Renal cortical epithelial cell (primary cell): ENCODE data around the gene SLC22A17. TPM values are rescaled to one million over a fixed set of nuclear protein-coding genes. Genes with fewer than 3 reads are reported as not detected.
"Not testable (repeated sequence)": the region's sequence is repeated elsewhere in the genome, so short reads cannot be mapped to it uniquely, and the experiment has no call there.

Experiments
- DNase-seq: peaks from one replicate; pipeline ENCODE4 v3.0.0-alpha.2; 2011; ENCODE audit warnings: low read depth
- total RNA-seq: library from RNA; depleted of rRNA; stranded (reverse); fragments of >200 nt; gene quantifications from 2 replicates; pipeline ENCODE4 v1.2.3, GENCODE V29; 2014

The SLC22A17 gene
- 1.2 and 33.0 TPM in 2 replicates for total RNA-seq

DNA sequence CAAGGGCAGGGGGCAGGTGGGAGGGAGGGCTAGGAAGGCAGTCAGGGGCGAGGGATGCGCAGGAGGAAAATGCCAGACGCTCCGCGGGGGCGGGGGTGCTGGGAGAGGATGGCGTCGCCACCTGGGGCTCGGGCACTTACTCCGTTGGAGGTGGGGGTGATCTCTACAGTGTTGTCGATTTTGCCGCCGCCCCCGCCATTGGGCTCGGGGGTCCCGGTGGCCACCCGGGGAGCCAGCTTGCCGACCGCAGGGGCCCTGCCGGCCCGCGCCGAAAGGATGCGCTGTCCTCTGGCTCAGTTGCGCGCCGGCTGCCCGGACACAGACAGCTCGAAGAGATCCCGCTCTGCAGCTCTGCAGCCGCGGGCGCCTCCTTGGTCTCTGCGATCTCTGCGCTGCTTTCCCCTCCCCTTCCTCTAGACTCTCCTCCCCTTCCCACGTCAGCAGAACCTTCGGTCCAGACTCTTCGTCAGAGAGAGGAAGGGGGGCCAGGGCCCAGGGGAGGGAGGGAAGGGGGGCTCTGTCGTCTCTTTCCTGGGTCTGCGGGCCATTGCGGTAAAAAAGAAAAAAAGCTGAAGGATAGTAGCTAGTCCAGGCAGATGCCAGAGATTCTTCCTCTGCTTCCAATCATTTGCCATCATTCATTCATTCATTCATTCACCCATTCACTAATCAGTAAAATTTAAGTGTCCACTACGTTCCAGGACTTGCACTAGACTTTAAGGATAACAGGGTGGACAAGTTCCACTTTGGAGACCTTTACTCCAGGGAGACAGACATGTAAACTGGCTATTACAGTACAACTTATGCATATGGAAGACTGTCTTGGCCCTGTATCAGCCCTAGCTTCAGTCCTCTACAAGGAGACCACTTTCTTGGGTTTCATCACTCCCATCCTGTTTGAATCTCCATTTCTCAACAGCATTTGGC, at the start of gene SLC22A17:
TSS of gene SLC22A17 (minus strand) at position 382 of the 927 bp plus-strand sequence.
- DNase-seq: peak; percentile 56

DNA sequence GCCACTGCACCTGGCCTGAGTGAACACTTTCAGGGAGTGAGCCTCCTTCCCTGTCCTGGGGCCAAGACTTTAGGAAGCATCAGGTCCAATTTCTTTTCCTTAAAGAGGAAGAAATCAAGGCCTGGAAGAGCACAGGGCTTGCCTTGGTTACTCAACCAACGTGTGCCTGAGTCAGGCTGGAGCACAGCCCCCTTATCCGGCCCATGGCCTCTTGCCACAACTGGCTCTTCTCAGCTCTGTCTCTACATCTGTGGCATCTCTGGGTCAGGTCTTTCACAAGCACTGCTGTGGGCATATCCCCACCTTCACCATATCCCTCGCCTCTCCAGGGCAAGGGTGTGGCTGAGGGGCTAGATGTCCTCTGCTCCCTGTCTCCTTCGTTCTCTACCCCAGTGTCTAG, 48.6 kb upstream of the SLC22A17 start:
- DNase-seq: no peak

DNA sequence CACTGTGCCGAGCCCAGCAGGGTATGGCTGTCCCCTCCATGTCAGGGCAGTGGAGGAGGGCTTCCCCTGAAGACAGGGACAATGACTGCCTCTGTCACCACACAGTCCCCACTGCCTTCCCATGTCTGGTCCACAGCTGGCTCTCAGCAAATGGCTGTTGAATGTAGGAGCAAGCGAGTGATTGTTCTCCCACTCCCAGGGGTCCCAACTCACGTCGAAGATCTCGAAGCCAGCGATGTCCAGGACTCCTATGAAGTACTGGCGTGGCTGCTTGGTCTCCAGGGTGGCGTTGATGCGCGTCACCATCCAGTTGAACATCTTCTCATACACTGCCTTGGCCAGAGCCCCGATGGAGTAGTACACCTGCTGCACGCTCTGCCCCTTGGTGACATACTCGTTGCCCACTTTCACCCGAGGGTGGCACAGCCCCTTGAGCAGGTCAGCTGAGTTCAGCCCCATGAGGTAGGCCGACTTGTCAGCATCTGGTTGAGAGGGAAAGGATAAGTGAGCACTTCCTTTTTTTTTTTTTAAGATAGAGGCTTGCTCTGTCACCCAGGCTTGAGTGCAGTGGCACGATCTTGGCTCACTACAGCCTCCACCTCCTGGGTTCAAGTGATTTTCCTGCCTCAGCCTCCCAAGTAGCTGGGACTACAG, 47.9 kb upstream of the SLC22A17 start:
- not testable (repeated sequence) for DNase-seq

DNA sequence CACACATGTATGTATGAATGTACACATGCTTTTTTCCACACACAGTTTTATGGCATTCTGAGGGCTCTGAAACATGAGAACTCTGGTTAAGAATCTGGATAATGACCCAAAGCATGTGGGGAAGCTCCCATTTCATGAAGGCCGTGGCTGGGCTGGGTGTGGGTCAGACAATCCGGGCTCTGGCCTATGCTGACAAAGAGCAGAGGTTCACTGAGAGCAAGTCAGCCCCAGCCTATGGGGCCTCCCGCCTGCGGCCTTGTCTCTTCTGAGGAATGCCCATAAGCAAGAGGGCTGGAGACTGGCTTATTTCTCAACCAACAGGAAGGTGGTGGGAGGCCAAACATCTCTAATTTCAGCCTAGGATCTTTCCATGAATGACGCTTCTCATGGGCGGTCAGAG, 46.9 kb upstream of the SLC22A17 start:
- no peak for DNase-seq

DNA sequence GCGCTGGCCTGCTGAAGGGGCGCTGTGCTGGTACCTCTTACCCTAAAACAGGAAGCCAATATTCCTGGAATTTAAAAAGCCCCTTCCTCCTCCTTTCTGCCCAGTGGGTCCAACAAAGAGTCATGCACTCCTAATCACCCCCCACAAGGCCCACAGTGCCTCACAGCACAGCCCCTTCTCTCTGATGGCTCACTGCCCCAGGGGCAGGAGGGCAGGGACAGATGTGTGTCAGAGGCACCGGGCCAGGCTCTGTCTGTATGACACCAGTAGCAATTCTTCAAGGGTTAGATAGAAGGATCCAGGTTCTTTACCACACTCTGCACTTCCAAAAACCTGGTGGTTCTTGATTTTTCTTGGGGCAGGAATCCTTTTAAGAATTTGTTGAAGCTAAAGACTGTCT, 46.4 kb upstream of the SLC22A17 start:
- DNase-seq: no peak

DNA sequence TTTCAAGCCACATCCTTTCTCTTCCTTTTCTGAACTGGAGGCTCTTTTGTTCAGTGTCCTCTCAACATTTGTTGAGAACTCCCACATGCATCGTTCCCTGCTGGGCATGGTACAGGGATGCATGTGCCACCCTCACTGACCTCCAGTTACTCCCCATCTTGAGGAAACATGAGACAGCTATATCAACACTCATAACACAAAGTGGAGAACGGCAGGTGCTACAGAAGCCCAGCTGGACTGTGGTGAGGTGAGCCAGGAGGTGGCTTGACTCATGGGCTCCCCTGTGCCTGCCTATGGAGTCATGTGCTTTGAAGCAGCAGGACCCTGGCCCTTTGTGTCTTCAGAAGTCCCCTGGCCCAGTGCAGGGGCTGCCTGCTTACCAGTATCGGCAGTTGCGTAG, 45.7 kb upstream of the SLC22A17 start:
- DNase-seq: no peak

DNA sequence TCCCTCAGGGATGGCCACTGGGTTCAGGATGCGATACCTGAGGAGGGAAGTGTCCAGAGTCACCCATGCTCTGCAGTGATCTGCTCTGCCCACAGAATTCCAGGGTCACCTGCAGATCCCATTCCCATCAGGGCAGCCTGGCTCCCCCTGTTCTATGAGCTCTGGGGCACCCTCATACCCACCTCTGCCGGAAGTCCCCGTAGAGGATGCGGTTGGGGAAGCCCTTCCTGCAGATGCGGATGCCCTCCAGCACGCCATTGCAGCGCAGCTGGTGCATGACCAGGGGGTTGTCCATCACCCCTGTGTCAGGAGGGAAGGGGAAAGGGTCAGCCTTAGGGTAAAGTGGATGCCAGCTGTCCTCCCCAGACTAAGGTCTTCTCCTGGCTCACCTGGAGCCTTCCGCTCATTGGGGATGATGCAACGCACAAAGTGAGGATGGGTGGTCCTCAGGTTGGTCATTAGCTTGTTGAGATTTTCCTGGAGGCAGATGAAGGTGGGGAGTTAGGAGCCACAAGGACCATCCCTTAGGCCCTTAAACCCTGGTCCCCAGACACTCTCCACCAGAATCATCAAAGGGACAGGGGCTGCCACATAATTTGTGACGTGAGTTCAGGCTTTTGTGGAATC, 44.2 kb upstream of the SLC22A17 start:
- no peak for DNase-seq

DNA sequence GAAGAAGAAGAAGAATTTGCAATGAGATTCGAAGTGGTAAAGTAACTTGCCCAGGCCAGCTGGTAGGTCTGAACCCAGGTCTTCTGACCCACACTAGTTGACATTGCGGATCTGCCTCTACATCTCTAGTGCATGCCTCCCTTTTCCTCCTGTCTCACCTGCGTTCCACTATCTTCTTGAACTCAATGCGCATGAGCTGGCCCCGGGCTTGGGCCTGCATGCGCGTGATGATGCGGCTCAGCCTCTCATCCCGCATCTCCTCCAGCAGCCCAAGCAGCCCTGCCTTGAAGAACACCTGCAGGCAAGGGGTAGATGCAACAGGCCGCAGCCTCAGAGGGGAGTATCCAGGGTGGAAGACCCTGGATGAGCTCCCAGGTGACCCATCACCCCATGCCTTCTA, 43.4 kb upstream of the SLC22A17 start:
- DNase-seq: no peak

DNA sequence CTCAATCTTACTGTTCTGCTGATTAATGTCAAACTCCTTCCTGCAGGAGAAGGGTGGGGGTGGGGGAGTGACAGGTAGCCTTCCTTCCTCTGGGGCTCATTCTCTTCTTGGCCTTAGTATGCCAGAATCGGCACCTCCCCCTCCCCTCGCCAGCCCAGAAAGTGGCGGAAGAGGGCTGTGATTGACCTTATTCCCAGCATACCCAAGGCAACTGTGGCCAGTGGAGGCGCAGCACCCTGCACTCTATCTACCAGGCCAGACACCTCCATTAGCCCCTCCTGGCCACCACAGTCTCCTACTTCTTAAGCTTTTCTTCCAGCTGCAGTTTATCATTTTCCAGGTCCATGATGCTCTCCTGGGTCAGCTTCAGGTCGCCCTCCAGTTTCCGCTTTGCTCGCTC, 39.9 kb upstream of the SLC22A17 start:
- no peak for DNase-seq

DNA sequence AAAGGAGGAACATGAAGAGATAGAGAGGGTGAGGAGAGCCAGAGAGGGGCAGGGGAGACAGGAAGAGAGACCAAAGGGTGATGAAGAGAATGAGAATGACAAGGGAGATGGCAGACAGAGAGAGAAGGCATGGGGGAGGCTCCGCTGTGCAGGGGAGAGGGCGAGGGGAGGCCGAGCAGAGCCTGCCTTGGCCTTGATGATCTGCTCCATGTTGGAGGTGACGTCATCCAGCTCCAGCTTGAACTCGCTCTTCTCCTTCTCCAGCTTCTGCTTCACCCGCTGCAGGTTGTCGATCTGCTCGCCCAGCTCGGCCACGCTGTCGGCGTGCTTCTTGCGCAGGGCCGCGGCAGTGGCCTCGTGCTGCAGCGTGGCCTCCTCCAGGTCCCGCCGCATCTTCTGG, 37.2 kb upstream of the SLC22A17 start:
- not testable (repeated sequence) for DNase-seq

DNA sequence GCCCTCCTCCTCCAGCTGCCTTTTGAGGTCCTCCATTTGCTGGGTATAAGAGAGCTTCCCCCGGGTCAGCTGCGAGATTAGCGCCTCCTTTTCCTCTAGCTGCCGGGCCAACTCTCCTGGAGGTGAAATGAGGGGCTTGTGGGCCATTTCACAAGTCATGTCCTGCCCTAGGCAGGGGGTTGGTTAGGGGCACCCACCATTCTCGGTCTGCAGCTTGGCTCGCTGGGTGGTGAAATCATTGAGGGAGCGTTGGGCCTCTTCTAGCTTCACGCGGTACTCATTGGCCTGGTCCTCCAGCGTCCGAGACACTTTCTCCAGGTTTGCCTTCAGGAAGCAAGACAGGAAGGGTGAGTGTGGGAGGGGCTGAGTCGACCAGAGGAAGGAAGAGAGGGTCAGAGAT, 36.7 kb upstream of the SLC22A17 start:
- no peak for DNase-seq

DNA sequence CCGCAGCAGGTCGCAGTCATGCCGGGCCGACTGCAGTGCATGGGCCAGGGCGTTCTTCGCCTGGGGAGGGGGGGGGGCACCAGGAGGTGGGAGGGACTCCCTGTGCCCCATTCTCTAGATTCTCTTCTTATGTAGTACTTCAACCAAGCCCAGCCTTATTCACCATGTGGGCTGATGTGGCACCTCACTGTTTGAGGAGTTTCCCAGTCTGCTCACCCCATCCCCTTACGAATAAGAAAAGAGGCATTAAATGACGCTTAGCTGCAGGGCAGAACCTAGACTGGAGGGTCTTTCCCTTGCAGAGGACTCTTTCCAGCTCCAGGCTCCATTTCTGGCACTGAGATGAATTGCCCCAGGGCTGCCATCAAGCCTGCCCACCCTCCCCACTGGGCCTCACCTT, 36.3 kb upstream of the SLC22A17 start:
- no peak for DNase-seq

DNA sequence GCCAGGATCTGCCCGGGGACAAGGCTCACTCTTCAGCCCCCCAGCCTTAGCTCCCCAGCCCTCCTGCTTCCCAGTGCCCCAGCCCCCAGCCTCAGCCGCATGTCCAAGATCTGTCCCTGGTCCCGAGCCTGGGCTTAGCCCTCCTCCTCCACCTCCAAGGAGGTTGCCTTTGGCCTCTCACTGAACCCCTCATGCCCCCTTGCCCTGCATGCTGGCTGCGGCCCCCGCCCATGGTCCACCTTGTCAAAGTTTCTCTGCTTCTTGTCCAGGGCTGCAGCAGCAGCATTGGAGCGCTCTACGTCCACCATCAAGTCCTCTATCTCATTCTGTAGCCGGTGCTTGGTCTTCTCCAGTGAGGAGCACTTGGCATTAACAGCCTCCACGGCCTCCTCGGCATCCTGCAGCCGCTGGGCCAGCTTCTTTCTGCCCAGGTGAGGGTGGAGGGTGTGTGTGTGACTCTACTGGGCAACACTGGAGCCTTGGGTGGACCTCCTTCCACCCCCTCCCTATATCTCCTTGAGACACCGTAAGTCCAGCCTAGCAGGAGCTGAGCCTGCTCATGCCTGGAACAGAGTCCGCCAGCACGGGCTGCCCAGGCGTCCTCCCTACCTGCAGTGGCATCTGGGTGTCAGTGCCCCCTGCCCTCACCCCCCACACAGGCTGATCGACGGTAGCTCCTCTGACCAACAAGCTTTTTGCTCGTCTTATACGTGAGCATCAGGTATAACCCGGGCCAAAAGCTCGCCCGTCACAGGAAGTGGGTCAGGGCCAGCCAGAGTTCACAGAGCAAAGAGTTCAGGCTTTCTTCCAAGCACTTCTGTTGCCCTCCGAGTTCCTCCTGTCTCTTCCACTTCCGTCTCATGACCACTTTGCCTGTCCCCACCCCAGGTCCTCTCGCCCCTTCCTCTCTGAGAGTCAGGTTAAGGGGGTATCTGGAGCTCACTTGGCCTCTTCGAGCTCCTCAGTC, 35.5 kb upstream of the SLC22A17 start:
- no peak for DNase-seq

DNA sequence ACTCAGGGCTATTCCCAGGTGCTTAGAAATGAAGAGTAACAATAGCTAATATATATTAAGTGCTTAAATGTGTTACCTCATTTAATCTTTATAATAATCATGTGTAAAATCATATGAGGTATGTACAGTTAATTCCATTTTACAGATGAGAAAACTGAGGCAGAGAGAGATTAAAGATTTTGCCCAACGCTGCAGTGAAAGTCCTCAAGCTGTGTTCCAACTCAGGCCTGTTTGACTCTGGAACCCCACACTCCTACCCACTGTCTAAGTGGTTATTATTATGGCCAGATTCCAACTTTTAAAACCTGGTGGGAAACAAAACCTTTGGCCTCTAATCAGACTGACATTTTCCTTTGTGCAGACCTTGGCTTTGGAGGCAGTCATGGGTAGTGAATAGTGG, 34.3 kb upstream of the SLC22A17 start:
- no peak for DNase-seq

DNA sequence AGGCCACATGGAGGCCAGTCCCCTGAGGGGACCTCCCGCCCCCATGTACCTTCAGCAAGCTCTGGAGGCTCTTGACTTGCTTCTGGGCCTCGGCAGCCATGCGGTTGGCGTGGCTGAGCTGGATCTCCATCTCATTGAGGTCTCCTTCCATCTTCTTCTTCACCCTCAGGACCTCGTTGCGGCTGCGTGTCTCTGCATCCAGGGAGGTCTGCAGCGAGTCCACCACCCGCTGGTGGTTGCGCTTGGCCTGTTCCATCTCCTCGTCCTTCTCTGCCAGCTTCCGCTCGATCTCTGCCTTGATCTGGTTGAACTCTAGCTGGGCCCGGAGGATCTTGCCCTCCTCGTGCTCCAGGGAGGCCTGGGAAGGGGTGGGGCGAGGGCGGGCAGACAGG, 33.6 kb upstream of the SLC22A17 start:
- DNase-seq: not testable (repeated sequence)

DNA sequence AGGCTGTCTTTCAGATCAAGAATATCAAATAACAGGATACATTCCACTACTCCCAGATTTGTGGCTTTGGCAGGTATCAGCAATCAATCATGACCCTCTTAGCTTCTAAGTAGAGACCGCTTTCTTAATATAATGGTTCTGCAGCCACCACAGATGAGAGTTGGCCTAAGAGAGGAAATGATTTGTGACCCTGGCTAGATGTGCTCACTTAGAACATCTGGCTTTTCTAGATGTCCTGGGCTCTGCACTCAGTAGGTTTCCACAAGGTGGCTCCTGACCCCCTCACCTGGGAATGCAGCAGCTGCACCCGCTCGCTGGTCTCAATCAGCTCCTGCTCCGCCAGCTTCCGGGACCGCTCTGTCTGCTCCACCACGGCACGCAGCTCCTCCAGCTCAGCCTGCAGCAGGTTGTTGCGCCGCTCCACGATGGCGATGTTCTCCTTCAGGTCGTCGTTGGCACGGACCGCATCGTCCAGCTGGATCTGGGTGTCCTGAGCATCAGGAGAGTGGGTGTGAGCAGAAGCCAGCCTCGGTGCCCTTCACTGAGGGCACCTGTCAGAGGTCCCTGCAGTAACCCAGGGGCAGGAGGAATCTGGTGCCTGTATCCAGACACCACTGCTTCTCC, 33.1 kb upstream of the SLC22A17 start:
- no peak for DNase-seq

DNA sequence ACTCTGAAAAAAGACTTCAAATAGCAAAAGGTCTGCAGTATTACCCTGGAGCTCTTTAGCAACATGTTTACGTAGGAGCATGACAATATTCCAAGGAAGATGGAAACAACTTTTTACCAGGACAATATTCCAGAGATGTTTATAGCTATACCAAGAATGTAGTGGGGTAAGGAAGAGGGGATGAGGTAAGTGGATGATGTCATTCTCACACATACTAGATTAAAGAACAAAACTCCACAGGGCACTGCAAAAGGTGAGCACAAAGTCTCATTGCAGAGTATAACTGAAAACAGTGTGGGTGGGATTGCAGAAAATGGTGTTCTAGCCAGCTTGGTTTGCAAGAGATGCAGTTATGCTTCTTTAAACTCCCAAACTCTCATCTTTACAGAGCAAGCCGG, 32.6 kb upstream of the SLC22A17 start:
- no peak for DNase-seq

DNA sequence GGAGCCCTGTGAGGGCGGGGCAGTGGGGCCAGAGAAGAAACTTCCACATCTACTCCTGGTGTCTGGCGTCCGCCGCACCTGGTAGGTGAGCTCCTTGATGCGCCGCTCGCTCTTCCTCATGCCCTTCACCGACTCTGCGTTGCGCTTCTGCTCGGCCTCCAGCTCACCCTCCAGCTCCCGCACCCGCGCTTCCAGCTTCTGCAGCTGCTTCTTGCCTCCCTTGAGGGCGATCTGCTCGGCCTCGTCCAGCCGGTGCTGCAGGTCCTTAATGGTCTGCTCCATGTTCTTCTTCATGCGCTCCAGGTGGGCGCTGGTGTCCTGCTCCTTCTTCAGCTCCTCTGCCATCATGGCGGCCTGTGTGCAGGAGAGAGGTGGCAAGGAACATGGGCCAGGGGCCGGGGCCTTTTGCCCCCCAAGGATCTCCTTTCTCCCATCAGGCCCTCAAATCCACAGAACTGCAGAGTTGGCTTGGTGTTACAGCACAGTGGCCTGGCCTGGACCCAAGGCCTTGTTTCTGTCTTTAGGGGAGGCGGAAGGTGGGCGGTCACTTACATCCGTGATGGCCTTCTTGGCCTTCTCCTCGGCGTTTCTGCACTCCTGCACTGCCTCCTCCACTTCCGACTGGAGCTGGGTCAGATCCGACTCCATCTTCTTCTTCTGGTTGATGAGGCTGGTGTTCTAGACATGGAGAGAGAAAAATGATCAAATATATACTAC, 31.8 kb upstream of the SLC22A17 start:
- no peak for DNase-seq

DNA sequence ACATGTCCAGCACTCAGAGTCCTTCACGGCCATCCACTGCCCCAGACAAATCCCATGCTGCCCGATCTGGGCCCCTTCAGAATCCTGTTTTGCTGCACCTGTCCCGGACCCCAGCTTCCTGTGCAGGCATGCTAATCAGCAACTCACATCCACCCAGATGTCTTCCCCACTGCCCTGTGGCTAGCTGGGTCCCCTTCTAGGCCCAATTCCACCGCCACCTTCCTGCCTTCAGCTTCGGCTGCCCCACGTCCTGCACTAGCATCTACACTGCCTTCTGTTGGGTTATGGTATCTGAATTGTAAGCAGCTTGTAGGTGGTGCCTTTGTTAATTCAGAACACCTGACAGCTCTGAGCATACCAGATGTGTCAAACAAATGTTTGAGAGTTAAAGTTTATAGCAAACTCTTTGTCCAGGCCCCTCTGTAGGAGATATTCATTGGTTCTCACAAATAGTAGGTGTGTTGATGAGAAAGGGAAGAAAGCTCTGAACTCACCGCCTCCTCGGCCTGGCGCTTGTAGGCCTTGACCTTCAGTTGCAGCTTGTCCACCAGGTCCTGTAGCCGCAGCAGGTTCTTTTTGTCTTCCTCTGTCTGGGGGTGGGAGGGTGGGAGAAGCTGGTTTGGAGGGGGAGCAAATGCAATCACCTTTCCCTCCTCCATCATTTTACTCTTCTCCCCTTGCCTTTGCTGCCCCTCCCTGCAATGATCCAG, 30.2 kb upstream of the SLC22A17 start:
- DNase-seq: no peak

DNA sequence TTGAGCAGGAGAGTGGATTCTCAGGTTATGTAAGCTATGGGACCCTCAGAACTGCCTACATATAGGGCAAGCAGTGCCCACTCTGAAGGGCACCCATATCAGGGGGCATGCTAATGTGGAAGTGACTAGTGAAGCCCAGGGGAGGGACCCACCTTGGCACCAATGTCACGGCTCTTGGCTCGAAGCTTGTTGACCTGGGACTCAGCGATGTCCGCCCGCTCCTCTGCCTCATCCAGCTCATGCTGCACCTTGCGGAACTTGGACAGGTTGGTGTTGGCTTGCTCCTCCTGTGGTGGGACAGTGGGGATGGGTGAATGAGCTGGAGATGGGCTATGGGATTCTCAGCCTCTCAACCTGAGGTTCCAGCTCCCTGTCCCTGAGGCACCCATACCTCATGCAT, 29.6 kb upstream of the SLC22A17 start:
- DNase-seq: no peak
